ENCODE data around the gene CHST3. TPM values are rescaled to one million over a fixed set of nuclear protein-coding genes. Genes with fewer than 3 reads are reported as not detected.

Gene CHST3
- total and polyA plus RNA-seq, 2 experiments from 2014 or later = 0.94 to 8.3 TPM

DNA sequence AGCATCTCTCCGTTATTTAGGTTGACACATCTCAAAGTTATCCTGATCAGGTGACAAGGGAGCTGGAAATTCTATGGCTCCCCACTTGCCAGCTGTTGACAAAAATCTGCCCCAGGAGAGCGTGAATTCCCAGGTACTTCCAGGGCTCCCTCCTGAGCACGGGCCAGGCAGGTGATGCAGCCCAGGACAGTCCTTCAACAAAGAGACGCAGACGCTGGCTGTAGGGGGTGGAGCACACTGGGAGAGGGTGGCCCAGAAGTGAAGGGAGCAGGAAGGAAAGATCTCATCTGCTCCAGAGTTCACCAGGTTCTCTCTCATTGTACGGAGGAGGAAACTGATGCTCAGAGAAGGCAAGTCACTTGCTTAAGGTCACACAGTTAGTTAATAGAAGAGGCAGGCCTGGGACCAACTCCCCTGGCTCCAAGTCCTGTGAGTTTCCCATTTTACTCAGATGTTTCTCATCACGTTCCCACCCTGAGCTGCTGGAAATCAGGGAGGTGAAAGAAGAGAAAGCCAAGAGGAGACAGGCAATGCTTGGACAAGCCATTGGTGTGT lies 41.0 kb upstream of the CHST3 start:
- Histone ChIP-seq H3K36me3 (ENCODE audit: insufficient read depth) (no peaks in the 10 kb centered on the region), H3K4me2 (no peak overlapping the region), H3F3A (replicated peaks; ENCODE audit: low read depth) (no peaks in the 10 kb centered on the region), H3K27me3 (ENCODE audit: insufficient read depth) (no peaks in the 10 kb centered on the region), H3K9me2 (ENCODE audit: insufficient read depth) (no peaks in the 10 kb centered on the region), H3K27ac (ENCODE audit: low read depth) (no peak overlapping the region), H3K4me3 (no peak overlapping the region), H3K79me2 (replicated peaks; ENCODE audit: insufficient read depth) (no peaks in the 10 kb centered on the region), H2AFZ (peak overlapping the region; percentile 59; the same call in 1 of the 2 replicates), H3K4me1 (ENCODE audit: insufficient read depth) (no peaks in the 10 kb centered on the region; the same call in 1 of the 2 replicates), H4K20me1 (replicated peaks; ENCODE audit: insufficient read depth) (no peaks in the 10 kb centered on the region)
- peak; percentile 17 for DNase-seq (ENCODE audit: low spot score)
- Mint-ChIP-seq H3K27me3 (ENCODE audit: insufficient read depth, low read depth, poor library complexity) (peaks cover 12% of the 10 kb centered on the region), H3K36me3 (ENCODE audit: low read depth) (no peaks in the 10 kb centered on the region), H3K27ac (no peak overlapping the region), H3K9me3 (0 out of 3 replicates have a peak, but pooled peaks cover under 1% of the 10 kb centered on the region), H3K4me1 (peaks cover 5% of the 10 kb centered on the region; the same call in 2 of the 3 replicates), H3K4me3 (no peak overlapping the region)
- TF ChIP-seq ZNF331 (CRISPR knock-in tag; IDR thresholded peaks at IDR 0.05; ENCODE audit: low read depth) = no peak
- no peak for TF ChIP-seq NANOG (IDR thresholded peaks at IDR 0.05; ENCODE audit: borderline replicate concordance)
- no peak for TF ChIP-seq CREB1 (CRISPR knock-in tag; IDR thresholded peaks at IDR 0.05; ENCODE audit: low read depth)
- ATAC-seq = peak; percentile 75

DNA sequence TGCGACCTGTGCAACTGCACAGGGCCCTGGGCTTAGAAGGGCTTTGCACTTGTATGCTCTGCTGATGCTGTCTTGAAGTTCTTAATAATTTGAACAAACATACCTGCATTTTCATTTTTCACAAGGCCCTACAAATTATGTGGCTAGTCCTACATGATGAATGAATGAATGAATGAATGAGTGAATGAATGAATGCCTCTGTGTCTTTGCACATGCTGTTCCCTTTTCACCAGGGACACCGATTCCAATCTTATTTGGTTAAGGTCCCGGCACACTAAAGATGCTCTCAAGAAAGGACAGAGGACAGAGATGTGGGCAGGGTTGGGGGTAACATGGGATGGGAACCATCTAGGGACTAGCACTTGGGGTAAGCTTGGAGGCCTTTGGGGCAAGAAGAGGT lies 39.4 kb upstream of the CHST3 start:
- H3K27me3 ChIP-seq (ENCODE audit: insufficient read depth) = no peaks in the 10 kb centered on the region
- no peaks in the 10 kb centered on the region for H4K20me1 ChIP-seq (replicated peaks; ENCODE audit: insufficient read depth)
- no peak overlapping the region for H2AFZ ChIP-seq
- no peaks in the 10 kb centered on the region for H3F3A ChIP-seq (replicated peaks; ENCODE audit: low read depth)
- no peak for DNase-seq (ENCODE audit: low spot score)
- no peaks in the 10 kb centered on the region for H3K9me2 ChIP-seq (ENCODE audit: insufficient read depth)
- H3K79me2 ChIP-seq (replicated peaks; ENCODE audit: insufficient read depth) = no peaks in the 10 kb centered on the region
- no peak overlapping the region for H3K27ac ChIP-seq (ENCODE audit: low read depth)
- H3K4me2 ChIP-seq = no peak overlapping the region
- no peak for ATAC-seq
- Mint-ChIP-seq H3K4me3 (no peak overlapping the region), H3K27ac (no peak overlapping the region), H3K27me3 (ENCODE audit: insufficient read depth, low read depth, poor library complexity) (peaks cover 13% of the 10 kb centered on the region), H3K4me1 (peaks cover 5% of the 10 kb centered on the region; the same call in 2 of the 3 replicates), H3K9me3 (no peaks in the 10 kb centered on the region; the same call in 1 of the 3 replicates), H3K36me3 (ENCODE audit: low read depth) (no peaks in the 10 kb centered on the region)
- H3K4me1 ChIP-seq (ENCODE audit: insufficient read depth) = no peaks in the 10 kb centered on the region; the same call in 1 of the 2 replicates
- no peak overlapping the region for H3K4me3 ChIP-seq
- H3K36me3 ChIP-seq (ENCODE audit: insufficient read depth) = no peaks in the 10 kb centered on the region
- TF ChIP-seq, protein P1, sequence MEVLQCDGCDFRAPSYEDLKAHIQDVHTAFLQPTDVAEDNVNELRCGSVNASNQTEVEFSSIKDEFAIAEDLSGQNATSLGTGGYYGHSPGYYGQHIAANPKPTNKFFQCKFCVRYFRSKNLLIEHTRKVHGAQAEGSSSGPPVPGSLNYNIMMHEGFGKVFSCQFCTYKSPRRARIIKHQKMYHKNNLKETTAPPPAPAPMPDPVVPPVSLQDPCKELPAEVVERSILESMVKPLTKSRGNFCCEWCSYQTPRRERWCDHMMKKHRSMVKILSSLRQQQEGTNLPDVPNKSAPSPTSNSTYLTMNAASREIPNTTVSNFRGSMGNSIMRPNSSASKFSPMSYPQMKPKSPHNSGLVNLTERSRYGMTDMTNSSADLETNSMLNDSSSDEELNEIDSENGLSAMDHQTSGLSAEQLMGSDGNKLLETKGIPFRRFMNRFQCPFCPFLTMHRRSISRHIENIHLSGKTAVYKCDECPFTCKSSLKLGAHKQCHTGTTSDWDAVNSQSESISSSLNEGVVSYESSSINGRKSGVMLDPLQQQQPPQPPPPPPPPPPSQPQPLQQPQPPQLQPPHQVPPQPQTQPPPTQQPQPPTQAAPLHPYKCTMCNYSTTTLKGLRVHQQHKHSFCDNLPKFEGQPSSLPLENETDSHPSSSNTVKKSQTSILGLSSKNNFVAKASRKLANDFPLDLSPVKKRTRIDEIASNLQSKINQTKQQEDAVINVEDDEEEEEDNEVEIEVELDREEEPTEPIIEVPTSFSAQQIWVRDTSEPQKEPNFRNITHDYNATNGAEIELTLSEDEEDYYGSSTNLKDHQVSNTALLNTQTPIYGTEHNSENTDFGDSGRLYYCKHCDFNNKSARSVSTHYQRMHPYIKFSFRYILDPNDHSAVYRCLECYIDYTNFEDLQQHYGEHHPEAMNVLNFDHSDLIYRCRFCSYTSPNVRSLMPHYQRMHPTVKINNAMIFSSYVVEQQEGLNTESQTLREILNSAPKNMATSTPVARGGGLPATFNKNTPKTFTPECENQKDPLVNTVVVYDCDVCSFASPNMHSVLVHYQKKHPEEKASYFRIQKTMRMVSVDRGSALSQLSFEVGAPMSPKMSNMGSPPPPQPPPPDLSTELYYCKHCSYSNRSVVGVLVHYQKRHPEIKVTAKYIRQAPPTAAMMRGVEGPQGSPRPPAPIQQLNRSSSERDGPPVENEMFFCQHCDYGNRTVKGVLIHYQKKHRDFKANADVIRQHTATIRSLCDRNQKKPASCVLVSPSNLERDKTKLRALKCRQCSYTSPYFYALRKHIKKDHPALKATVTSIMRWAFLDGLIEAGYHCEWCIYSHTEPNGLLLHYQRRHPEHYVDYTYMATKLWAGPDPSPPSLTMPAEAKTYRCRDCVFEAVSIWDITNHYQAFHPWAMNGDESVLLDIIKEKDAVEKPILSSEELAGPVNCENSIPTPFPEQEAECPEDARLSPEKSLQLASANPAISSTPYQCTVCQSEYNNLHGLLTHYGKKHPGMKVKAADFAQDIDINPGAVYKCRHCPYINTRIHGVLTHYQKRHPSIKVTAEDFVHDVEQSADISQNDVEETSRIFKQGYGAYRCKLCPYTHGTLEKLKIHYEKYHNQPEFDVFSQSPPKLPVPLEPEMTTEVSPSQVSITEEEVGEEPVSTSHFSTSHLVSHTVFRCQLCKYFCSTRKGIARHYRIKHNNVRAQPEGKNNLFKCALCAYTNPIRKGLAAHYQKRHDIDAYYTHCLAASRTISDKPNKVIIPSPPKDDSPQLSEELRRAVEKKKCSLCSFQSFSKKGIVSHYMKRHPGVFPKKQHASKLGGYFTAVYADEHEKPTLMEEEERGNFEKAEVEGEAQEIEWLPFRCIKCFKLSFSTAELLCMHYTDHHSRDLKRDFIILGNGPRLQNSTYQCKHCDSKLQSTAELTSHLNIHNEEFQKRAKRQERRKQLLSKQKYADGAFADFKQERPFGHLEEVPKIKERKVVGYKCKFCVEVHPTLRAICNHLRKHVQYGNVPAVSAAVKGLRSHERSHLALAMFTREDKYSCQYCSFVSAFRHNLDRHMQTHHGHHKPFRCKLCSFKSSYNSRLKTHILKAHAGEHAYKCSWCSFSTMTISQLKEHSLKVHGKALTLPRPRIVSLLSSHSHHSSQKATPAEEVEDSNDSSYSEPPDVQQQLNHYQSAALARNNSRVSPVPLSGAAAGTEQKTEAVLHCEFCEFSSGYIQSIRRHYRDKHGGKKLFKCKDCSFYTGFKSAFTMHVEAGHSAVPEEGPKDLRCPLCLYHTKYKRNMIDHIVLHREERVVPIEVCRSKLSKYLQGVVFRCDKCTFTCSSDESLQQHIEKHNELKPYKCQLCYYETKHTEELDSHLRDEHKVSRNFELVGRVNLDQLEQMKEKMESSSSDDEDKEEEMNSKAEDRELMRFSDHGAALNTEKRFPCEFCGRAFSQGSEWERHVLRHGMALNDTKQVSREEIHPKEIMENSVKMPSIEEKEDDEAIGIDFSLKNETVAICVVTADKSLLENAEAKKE (CRISPR knock-in tag; IDR thresholded peaks at IDR 0.05) = no peak
- TF ChIP-seq POLR2AphosphoS5 (IDR thresholded peaks at IDR 0.05; ENCODE audit: low read depth) = no peak
- no peak for TF ChIP-seq CREB1 (CRISPR knock-in tag; IDR thresholded peaks at IDR 0.05; ENCODE audit: low read depth)
- no peak for TF ChIP-seq EZH2phosphoT487 (IDR thresholded peaks at IDR 0.05; ENCODE audit: unreplicated experiment)
- TF ChIP-seq, protein P2, sequence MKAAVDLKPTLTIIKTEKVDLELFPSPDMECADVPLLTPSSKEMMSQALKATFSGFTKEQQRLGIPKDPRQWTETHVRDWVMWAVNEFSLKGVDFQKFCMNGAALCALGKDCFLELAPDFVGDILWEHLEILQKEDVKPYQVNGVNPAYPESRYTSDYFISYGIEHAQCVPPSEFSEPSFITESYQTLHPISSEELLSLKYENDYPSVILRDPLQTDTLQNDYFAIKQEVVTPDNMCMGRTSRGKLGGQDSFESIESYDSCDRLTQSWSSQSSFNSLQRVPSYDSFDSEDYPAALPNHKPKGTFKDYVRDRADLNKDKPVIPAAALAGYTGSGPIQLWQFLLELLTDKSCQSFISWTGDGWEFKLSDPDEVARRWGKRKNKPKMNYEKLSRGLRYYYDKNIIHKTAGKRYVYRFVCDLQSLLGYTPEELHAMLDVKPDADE (IDR thresholded peaks at IDR 0.05) = no peak
- TF ChIP-seq ZNF114 (CRISPR knock-in tag; IDR thresholded peaks at IDR 0.05) = no peak
- no peak for TF ChIP-seq NANOG (IDR thresholded peaks at IDR 0.05; ENCODE audit: borderline replicate concordance)
- TF ChIP-seq JUNB (IDR thresholded peaks at IDR 0.05; ENCODE audit: unreplicated experiment) = no peak
- TF ChIP-seq, protein P3, sequence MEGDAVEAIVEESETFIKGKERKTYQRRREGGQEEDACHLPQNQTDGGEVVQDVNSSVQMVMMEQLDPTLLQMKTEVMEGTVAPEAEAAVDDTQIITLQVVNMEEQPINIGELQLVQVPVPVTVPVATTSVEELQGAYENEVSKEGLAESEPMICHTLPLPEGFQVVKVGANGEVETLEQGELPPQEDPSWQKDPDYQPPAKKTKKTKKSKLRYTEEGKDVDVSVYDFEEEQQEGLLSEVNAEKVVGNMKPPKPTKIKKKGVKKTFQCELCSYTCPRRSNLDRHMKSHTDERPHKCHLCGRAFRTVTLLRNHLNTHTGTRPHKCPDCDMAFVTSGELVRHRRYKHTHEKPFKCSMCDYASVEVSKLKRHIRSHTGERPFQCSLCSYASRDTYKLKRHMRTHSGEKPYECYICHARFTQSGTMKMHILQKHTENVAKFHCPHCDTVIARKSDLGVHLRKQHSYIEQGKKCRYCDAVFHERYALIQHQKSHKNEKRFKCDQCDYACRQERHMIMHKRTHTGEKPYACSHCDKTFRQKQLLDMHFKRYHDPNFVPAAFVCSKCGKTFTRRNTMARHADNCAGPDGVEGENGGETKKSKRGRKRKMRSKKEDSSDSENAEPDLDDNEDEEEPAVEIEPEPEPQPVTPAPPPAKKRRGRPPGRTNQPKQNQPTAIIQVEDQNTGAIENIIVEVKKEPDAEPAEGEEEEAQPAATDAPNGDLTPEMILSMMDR (conservative IDR thresholded peaks at IDR 0.05; ENCODE audit: low read depth in 2 of 2) = no peak
- TF ChIP-seq ZNF331 (CRISPR knock-in tag; IDR thresholded peaks at IDR 0.05; ENCODE audit: low read depth) = no peak
- no peak for TF ChIP-seq EZH2 (IDR thresholded peaks at IDR 0.05; ENCODE audit: low read depth, unreplicated experiment)

Data from GM23338 (cell line).